Smooth muscle cell of the brain vasculature (primary cell): ENCODE measurements around the gene CENPP.
"Not testable (repeated sequence)": the region's sequence is repeated elsewhere in the genome, so short reads cannot be mapped to it uniquely, and the experiment has no call there.

Experiments used
- DNase-seq: peaks from one replicate; pipeline ENCODE4 v3.0.0-alpha.2; 2012; ENCODE audit warnings: low read depth, low spot score

Gene CENPP

GRCh38 chr9:92613268-92614122, 287.7 kb downstream of the CENPP start:
- no peak for DNase-seq

GRCh38 chr9:92614123-92614510, 288.4 kb downstream of the CENPP start:
- DNase-seq: no peak

GRCh38 chr9:92614763-92615461, 289.2 kb downstream of the CENPP start:
- no peak for DNase-seq

GRCh38 chr9:92615790-92616189, 290.0 kb downstream of the CENPP start:
- DNase-seq: no peak

GRCh38 chr9:92616199-92616641, 290.5 kb downstream of the CENPP start:
- no peak for DNase-seq

- DNase-seq: peak; percentile 43
Measured at GRCh38 chr9:92616655-92617111, 290.9 kb downstream of the CENPP start.

GRCh38 chr9:92617195-92617813, 291.6 kb downstream of the CENPP start:
- DNase-seq: no peak

- no peak for DNase-seq
Measured at GRCh38 chr9:92617951-92618510, 292.3 kb downstream of the CENPP start.

- DNase-seq: no peak
Measured at GRCh38 chr9:92618633-92619225, 293.0 kb downstream of the CENPP start.

- DNase-seq: no peak
Measured at GRCh38 chr9:92619601-92620300, 294.0 kb downstream of the CENPP start.

- DNase-seq: no peak
Measured at GRCh38 chr9:92620845-92621244, 295.1 kb downstream of the CENPP start.

- DNase-seq: not testable (repeated sequence)
Measured at GRCh38 chr9:92623936-92624335, 298.2 kb downstream of the CENPP start.

- DNase-seq: no peak
Measured at GRCh38 chr9:92626484-92626883, 300.7 kb downstream of the CENPP start.

GRCh38 chr9:92627651-92628050, 301.9 kb downstream of the CENPP start:
- no peak for DNase-seq

GRCh38 chr9:92631452-92632343, 305.9 kb downstream of the CENPP start:
- no peak for DNase-seq

GRCh38 chr9:92632641-92633040, 306.9 kb downstream of the CENPP start:
- DNase-seq: no peak

GRCh38 chr9:92633614-92634278, 308.0 kb downstream of the CENPP start:
- no peak for DNase-seq

GRCh38 chr9:92634712-92635605, 309.2 kb downstream of the CENPP start:
- DNase-seq: peak; percentile 70
